HEK293 (cell line): ENCODE results near the gene TNNI3K.

ENCODE experiments used
- CTCF ChIA-PET: fragments of 350-600 bp; formaldehyde crosslinking; extraction: SDS; loops from one replicate; lab custom pipeline; 2021; ENCODE audit warnings: antibody characterized with exemption; lab: Yijun Ruan, JAX
- POLR2A ChIA-PET: fragments of 300-600 bp; formaldehyde crosslinking; extraction: SDS; loops from one replicate; lab custom pipeline; 2020; ENCODE audit warnings: antibody characterized with exemption, inconsistent platforms; lab: Yijun Ruan, JAX
- H3K27ac ChIP-seq: fragments of 200-500 bp; sonication (Bioruptor generic); 2 replicates; pipeline ENCODE4 v1.5.1; 2014; ENCODE audit warnings: low read depth, low read length, control low read depth, inconsistent platforms; ENCODE audit errors: extremely low read depth
- H3K36me3 ChIP-seq, 2 experiments: fragments of 200-500 bp in 1 of 2; sonication (Bioruptor generic) in 1 of 2; 1 replicate in 1 of 2; 2 replicates in 1 of 2; pipeline ENCODE4 v1.5.1; 2014 to 2017; ENCODE audit warnings: inconsistent platforms in 2 of 2, low read length in 2 of 2; ENCODE audit not compliant: control insufficient read depth in 2 of 2, insufficient read depth in 1 of 2
- H3K4me1 ChIP-seq: fragments of 200-500 bp; sonication (Bioruptor generic); 2 replicates; pipeline ENCODE4 v1.5.1; 2014; ENCODE audit warnings: mild to moderate bottlenecking, low read length, inconsistent platforms; ENCODE audit not compliant: control insufficient read depth, insufficient read depth
- H3K4me3 ChIP-seq: 2 replicates; pipeline ENCODE4 v1.5.1; 2011; ENCODE audit warnings: low read depth, mild to moderate bottlenecking, control low read depth, low read length, moderate library complexity
- H3K9me3 ChIP-seq: fragments of 200-500 bp; sonication (Bioruptor generic); 2 replicates; pipeline ENCODE4 v1.5.1; 2014; ENCODE audit warnings: low read depth, low read length, inconsistent platforms; ENCODE audit not compliant: control insufficient read depth, insufficient read depth
- AEBP2 ChIP-seq: fragments of 450-650 bp; formaldehyde crosslinking; IDR thresholded peaks from 2 replicates; pipeline ENCODE4 v1.5.1; 2016; ENCODE audit warnings: missing biosample characterization, missing genetic modification characterization, borderline replicate concordance
- CTCF ChIP-seq: fragments of 450-650 bp; formaldehyde crosslinking; IDR thresholded peaks from 2 replicates; pipeline ENCODE4 v1.5.1; 2016; ENCODE audit warnings: missing biosample characterization, missing genetic modification characterization
- GLI2 ChIP-seq: fragments of 450-650 bp; formaldehyde crosslinking; IDR thresholded peaks from 2 replicates; pipeline ENCODE4; 2017; ENCODE audit warnings: missing biosample characterization, missing genetic modification characterization, low read depth, borderline replicate concordance
- GLIS1 ChIP-seq: fragments of 450-650 bp; formaldehyde crosslinking; IDR thresholded peaks from 2 replicates; pipeline ENCODE4 v1.5.1; 2016; ENCODE audit warnings: missing biosample characterization, missing genetic modification characterization
- OVOL3 ChIP-seq: fragments of 450-650 bp; formaldehyde crosslinking; IDR thresholded peaks from 2 replicates; pipeline ENCODE4 v1.5.1; 2016; ENCODE audit warnings: missing biosample characterization, missing genetic modification characterization
- SCRT1 ChIP-seq: fragments of 450-650 bp; formaldehyde crosslinking; IDR thresholded peaks from 2 replicates; pipeline ENCODE4 v1.5.1; 2016; ENCODE audit warnings: missing biosample characterization, missing genetic modification characterization, borderline replicate concordance
- SP7 ChIP-seq: fragments of 450-650 bp; formaldehyde crosslinking; IDR thresholded peaks from 2 replicates; pipeline ENCODE4 v1.5.1; 2016; ENCODE audit warnings: missing biosample characterization, missing genetic modification characterization
- TCF7L2 ChIP-seq: IDR thresholded peaks from 2 replicates; pipeline ENCODE4 v1.6.1; 2011; ENCODE audit warnings: low read depth, mild to moderate bottlenecking, inconsistent platforms, low read length, moderate library complexity, borderline replicate concordance
- ZBTB11 ChIP-seq: fragments of 450-650 bp; formaldehyde crosslinking; conservative IDR thresholded peaks from 2 replicates; pipeline ENCODE4 v1.5.1; 2016; ENCODE audit warnings: low read depth, missing biosample characterization, missing genetic modification characterization
- ZBTB21 ChIP-seq: fragments of 450-650 bp; formaldehyde crosslinking; IDR thresholded peaks from 2 replicates; pipeline ENCODE4 v1.5.1; 2017; ENCODE audit warnings: missing biosample characterization, missing genetic modification characterization
- ZEB2 ChIP-seq: fragments of 450-650 bp; formaldehyde crosslinking; IDR thresholded peaks from 2 replicates; pipeline ENCODE4 v1.5.1; 2016; ENCODE audit warnings: missing biosample characterization, missing genetic modification characterization
- ZNF10 ChIP-seq: fragments of 450-650 bp; formaldehyde crosslinking; IDR thresholded peaks from 2 replicates; pipeline ENCODE4 v1.5.1; 2017; ENCODE audit warnings: missing biosample characterization, missing genetic modification characterization
- ZNF114 ChIP-seq: fragments of 450-650 bp; formaldehyde crosslinking; IDR thresholded peaks from 2 replicates; pipeline ENCODE4 v1.5.0; 2017; ENCODE audit warnings: missing biosample characterization, missing genetic modification characterization
- ZNF138 ChIP-seq: fragments of 450-650 bp; formaldehyde crosslinking; IDR thresholded peaks from 2 replicates; pipeline ENCODE4 v1.5.1; 2016; ENCODE audit warnings: missing biosample characterization, missing genetic modification characterization, borderline replicate concordance
- ZNF223 ChIP-seq: fragments of 450-650 bp; formaldehyde crosslinking; IDR thresholded peaks from 2 replicates; pipeline ENCODE4 v1.5.1; 2016; ENCODE audit warnings: missing biosample characterization, missing genetic modification characterization
- ZNF266 ChIP-seq: fragments of 450-650 bp; formaldehyde crosslinking; IDR thresholded peaks from 2 replicates; pipeline ENCODE4 v1.5.1; 2016; ENCODE audit warnings: missing biosample characterization, missing genetic modification characterization, low read depth
- ZNF280C ChIP-seq: fragments of 450-650 bp; formaldehyde crosslinking; IDR thresholded peaks from 2 replicates; pipeline ENCODE4 v1.5.1; 2016; ENCODE audit warnings: missing biosample characterization, missing genetic modification characterization
- ZNF280D ChIP-seq: fragments of 450-650 bp; formaldehyde crosslinking; IDR thresholded peaks from 2 replicates; pipeline ENCODE4 v1.5.1; 2016; ENCODE audit warnings: missing biosample characterization, missing genetic modification characterization
- ZNF391 ChIP-seq: fragments of 450-650 bp; formaldehyde crosslinking; IDR thresholded peaks from 2 replicates; pipeline ENCODE4 v1.5.1; 2016; ENCODE audit warnings: low read depth, missing biosample characterization, missing genetic modification characterization, borderline replicate concordance
- ZNF530 ChIP-seq: fragments of 450-650 bp; formaldehyde crosslinking; IDR thresholded peaks from 2 replicates; pipeline ENCODE4 v1.5.1; 2016; ENCODE audit warnings: low read depth, missing biosample characterization, missing genetic modification characterization
- ZNF544 ChIP-seq: fragments of 450-650 bp; formaldehyde crosslinking; IDR thresholded peaks from 2 replicates; pipeline ENCODE4 v1.5.0; 2017; ENCODE audit warnings: missing biosample characterization, missing genetic modification characterization
- ZNF571 ChIP-seq: fragments of 450-650 bp; formaldehyde crosslinking; IDR thresholded peaks from 2 replicates; pipeline ENCODE4 v1.5.0; 2017; ENCODE audit warnings: missing biosample characterization, missing genetic modification characterization
- ZNF701 ChIP-seq: fragments of 450-650 bp; formaldehyde crosslinking; IDR thresholded peaks from 2 replicates; pipeline ENCODE4 v1.5.1; 2016; ENCODE audit warnings: missing biosample characterization, missing genetic modification characterization
- ZNF776 ChIP-seq: fragments of 450-650 bp; formaldehyde crosslinking; IDR thresholded peaks from 2 replicates; pipeline ENCODE4 v1.5.0; 2017; ENCODE audit warnings: missing biosample characterization, missing genetic modification characterization, borderline replicate concordance
- ZSCAN30 ChIP-seq: fragments of 450-650 bp; IDR thresholded peaks from 2 replicates; pipeline ENCODE4 v1.5.1; 2018; ENCODE audit warnings: missing biosample characterization, mild to moderate bottlenecking, missing genetic modification characterization, moderate library complexity

Gene TNNI3K

GRCh38 chr1:74587888-74588287 is 352.7 kb downstream of the TNNI3K start:
- H3K9me3 ChIP-seq = no peaks in the 10 kb centered on the region
- H3K4me3 ChIP-seq = no peak overlapping the region
- H3K36me3 ChIP-seq = no peaks in the 10 kb centered on the region
- POLR2A ChIA-PET = no interaction called here
- no peaks in the 10 kb centered on the region for H3K4me1 ChIP-seq
- H3K27ac ChIP-seq = no peak overlapping the region
- no peak for TF ChIP-seq ZNF223 (tag by site-specific recombination)
- no peak for TF ChIP-seq ZNF701 (tag by site-specific recombination)
- TF ChIP-seq ZNF114 (tag by site-specific recombination) = no peak
- no peak for TF ChIP-seq TCF7L2
- no peak for TF ChIP-seq SCRT1 (tag by site-specific recombination)
- TF ChIP-seq ZNF280D = no peak
- TF ChIP-seq ZNF10 (tag by site-specific recombination) = no peak
- no peak for TF ChIP-seq ZNF391 (tag by site-specific recombination)
- no peak for TF ChIP-seq ZSCAN30
- TF ChIP-seq ZNF776 (tag by site-specific recombination) = no peak
- no peak for TF ChIP-seq ZNF530 (tag by site-specific recombination)
- TF ChIP-seq CTCF = no peak
- no peak for TF ChIP-seq GLIS1
- no peak for TF ChIP-seq SP7 (tag by site-specific recombination)
- TF ChIP-seq OVOL3 (tag by site-specific recombination) = no peak
- TF ChIP-seq, all 188 proteins: peak for 0
- CTCF ChIA-PET = no interaction called here

GRCh38 chr1:74590288-74590687 is 355.1 kb downstream of the TNNI3K start:
- no peaks in the 10 kb centered on the region for H3K9me3 ChIP-seq
- H3K36me3 ChIP-seq = no peaks in the 10 kb centered on the region
- H3K4me1 ChIP-seq = no peaks in the 10 kb centered on the region
- POLR2A ChIA-PET = no interaction called here
- no peak overlapping the region for H3K27ac ChIP-seq
- no peak overlapping the region for H3K4me3 ChIP-seq
- CTCF ChIA-PET = no interaction called here
- TF ChIP-seq ZNF544 (tag by site-specific recombination) (no peak), ZNF701 (tag by site-specific recombination) (no peak), ZBTB21 (no peak), ZBTB11 (tag by site-specific recombination) (no peak), GLI2 (tag by site-specific recombination) (no peak), ZNF280C (tag by site-specific recombination) (no peak), AEBP2 (no peak), ZEB2 (tag by site-specific recombination) (no peak), ZNF266 (no peak), ZNF391 (tag by site-specific recombination) (no peak), ZNF138 (no peak), ZNF571 (tag by site-specific recombination) (no peak)
